Erythroblast (primary cell): Measurements from ENCODE around the gene OR12D2.
A peak's percentile ranks its signal among the peaks of the same experiment; 100 is the strongest.
"Not testable (repeated sequence)": the region's sequence is repeated elsewhere in the genome, so short reads cannot be mapped to it uniquely, and the experiment has no call there.

Experiments
- DNase-seq, 2 experiments: peaks; one replicate each; lab custom pipeline; 2025; lab: John Stamatoyannopoulos, UW
- GATA1 ChIP-seq: IDR thresholded peaks from 2 replicates; pipeline ENCODE4 v1.6.1; 2011; ENCODE audit warnings: low read depth, mild to moderate bottlenecking, control low read depth, low read length, moderate library complexity
- POLR2A ChIP-seq: IDR thresholded peaks from 2 replicates; pipeline ENCODE4 v1.6.1; 2011; ENCODE audit warnings: mild to moderate bottlenecking, low read length

Gene OR12D2, protein sequence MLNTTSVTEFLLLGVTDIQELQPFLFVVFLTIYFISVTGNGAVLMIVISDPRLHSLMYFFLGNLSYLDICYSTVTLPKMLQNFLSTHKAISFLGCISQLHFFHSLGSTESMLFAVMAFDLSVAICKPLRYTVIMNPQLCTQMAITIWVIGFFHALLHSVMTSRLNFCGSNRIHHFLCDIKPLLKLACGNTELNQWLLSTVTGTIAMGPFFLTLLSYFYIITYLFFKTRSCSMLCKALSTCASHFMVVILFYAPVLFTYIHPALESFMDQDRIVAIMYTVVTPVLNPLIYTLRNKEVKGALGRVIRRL

GRCh38 chr6:29395331-29395730 lies at the start of gene OR12D2:
Gene OR12D2, plus strand, starts transcription at chr6:29395631. Its CDS starts 1,069 bp downstream, at chr6:29396700.
- DNase-seq = no peak
- TF ChIP-seq GATA1 (no peak), POLR2A (no peak)

DNA sequence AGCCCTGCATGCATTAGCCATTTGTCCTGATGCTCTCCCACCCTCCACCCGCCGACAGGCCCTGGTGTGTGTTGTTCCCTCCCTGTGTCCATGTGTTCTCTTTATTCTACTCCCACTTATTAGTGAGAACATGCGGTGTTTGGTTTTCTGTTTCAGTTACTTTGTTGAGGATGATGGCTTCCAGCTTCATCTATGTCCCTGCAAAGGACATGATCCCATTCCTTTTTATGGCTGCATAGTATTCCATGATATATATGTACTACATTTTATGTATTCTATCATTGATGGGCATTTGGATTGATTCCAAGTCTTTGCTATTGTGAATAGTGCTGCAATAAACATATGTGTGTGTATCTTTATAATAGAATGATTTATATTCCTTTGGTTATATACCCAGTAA lies 46.1 kb upstream of the OR12D2 start:
- not testable (repeated sequence) for DNase-seq

DNA sequence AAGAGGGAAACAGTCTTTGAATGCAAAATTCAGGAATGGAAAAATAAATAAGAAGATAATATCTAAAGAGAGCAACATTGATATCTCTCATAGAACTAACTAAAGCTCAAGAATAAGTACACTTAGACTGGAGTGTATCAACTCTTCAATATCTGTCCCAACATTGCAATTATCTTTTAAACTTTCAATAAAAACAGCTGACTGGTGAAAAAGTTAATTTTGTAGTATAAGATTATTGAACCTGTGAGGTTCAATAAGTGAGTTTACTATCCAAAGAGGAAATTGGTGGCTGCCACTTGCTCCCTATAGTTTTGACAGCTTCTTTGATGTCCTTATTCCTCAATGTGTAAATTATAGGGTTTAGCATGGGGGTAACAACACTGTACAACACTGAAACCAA lies 40.5 kb upstream of the OR12D2 start:
- no peak for DNase-seq
- TF ChIP-seq POLR2A (no peak), GATA1 (no peak)

GRCh38 chr6:29355603-29356002 lies 39.8 kb upstream of the OR12D2 start:
- TF ChIP-seq GATA1 (no peak), POLR2A (no peak)
- DNase-seq = no peak

DNA sequence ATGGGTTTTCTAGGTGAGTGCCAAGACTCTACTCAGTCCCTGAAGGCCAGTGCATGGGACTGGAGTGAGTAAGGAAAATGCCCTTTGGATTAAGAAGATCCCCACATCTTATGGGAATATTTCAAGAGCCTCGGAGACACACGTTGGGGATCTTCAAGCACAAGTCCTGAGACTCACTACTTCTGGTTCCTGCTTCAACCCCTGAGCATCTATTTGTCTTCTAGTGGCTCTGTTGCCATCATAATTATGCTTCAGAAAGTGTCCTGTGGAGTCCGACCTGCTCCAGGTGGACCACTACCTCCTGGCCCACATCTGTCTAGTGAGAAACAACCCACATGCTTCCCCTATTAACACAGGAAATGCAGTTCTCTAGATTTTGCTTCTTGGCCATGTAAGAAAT lies 26.7 kb upstream of the OR12D2 start, which contains the start of gene OR5V1:
Gene OR5V1 (minus strand): TSS at position 101 of the 400 bp plus-strand sequence. CDS start 12,670 bp downstream, outside the sequence.
- no peak for DNase-seq
- no peak for TF ChIP-seq GATA1
- no peak for TF ChIP-seq POLR2A

DNA sequence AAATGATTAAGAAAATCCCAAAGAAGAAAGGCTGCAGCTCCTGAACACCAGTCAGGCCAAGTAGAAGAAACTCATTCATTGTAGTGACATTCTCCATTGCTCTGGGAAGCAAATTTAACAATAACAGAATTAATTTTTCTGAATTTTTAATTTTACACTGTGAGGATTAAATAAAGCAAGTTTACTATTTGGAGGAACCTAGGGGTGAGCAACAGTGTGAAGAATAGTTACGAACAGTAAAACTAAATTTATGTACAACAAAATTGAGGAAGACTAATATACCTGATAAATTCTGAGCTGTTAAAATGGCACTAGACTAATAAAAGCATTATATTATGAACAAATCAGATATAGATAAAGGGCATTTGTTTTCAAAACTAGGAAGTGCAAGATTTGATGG lies 20.2 kb upstream of the OR12D2 start, which contains the start of gene OR12D3:
Gene OR12D3 (minus strand): TSS at position 101 of the 400 bp plus-strand sequence. CDS start 4 bp downstream, at position 97.
- TF ChIP-seq GATA1 (no peak), POLR2A (no peak)
- DNase-seq = no peak

DNA sequence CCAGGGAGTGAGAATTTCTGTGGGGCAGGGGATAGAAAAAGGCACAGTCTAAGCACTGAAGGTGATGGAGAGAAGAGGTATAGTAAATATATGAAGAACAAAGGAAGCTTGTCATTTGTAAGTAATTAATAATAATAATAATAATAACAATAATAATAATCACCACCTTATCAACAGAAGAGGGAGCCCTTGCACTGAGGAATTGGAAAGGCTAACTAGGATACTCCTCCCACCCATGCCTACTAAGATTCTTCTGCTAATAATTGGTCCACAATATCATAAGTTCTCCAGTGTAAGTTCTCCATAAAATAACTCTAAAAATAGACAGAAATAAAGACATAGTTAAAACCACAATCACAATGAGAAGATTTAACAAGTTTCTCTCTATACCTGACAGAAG lies 19.4 kb upstream of the OR12D2 start:
- TF ChIP-seq POLR2A = no peak
- no peak for TF ChIP-seq GATA1
- DNase-seq = peak; percentile 16 to 32

- TF ChIP-seq GATA1 (no peak), POLR2A (no peak)
- no peak for DNase-seq
Observed at GRCh38 chr6:29388533-29388932, 6.9 kb upstream of the OR12D2 start.

DNA sequence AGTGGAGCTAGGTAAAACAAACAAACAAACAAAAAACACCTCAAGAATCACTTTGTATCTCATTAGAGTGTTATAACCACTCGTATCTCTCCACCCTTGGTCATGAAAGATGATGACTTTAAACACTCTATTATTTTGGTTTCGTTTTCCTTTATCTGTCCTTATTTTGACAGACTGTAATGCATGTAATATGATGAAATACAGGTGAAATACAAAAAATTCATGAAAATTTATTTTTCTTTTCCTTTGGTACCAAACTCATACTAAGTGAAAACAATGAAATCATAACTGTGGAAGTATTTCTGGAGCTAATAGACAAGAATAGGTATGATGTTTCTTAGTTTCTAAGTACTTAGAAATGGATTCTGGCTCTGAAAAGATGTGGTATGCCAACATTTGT lies 4.1 kb downstream of the OR12D2 start:
- no peak for TF ChIP-seq GATA1
- no peak for TF ChIP-seq POLR2A
- DNase-seq = peak in 1 of 2 experiments; percentile 17

GRCh38 chr6:29403801-29404200 lies 8.4 kb downstream of the OR12D2 start:
- no peak for DNase-seq
- no peak for TF ChIP-seq POLR2A
- no peak for TF ChIP-seq GATA1

DNA sequence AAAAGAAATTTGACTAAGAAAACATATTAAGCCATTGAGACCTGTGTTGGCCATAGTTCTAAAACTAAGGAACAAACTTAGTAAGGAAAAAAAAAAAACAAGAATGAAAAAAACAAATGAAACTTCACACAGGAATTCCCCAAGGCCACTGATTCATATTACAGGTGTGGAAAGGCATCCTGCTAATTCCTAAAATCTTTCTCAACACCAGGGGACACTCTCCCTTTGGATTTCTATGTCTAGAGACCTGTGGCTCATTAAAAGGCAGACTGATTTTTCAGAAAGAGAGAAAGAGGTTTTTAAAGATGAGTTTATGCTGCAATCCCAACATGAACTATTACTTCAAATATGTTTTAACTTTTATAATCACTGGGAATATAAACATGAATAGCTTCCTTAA lies 19.2 kb downstream of the OR12D2 start, which contains the start of gene OR12D1:
Gene OR12D1 (plus strand): TSS at position 341 of the 400 bp plus-strand sequence.
- no peak for DNase-seq
- TF ChIP-seq GATA1 (no peak), POLR2A (no peak)

DNA sequence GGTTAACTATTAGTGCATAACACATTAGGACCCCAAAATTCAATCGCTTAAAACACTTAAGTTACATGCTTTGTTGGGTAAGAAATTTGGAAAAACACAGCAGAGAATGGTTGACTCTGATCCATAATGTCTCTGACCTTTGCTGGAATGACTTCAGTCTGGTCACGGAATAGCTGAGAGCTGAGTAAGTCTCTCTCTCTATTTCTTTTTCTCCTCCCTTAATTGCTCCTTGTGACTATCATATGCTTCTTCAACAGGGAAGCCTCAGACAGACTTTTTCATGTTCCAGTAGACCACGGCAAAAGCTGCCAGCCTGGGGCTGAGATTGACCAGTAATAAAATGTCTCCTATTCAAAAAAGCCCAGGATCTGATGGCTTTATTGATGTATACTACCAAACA lies 24.1 kb downstream of the OR12D2 start:
- TF ChIP-seq GATA1 (no peak), POLR2A (no peak)
- no peak for DNase-seq

DNA sequence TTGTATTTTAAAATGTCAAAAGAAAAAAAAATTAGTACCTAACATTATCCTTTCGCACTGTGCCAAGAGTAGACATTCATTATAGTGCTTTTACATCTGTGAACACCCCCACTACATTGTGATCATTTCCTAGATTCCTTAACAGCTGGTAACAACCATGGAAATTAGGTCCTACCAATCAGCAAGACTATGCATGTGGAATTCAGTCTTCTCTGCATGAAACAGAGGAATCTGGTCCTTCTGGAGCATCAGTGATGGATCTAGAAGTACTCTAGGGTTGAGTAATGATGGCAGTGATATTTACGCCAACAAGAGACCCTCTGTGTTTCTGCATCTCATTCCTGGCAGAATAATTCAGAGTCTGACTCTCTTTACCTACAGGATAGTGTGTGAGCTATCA lies 28.7 kb downstream of the OR12D2 start:
- TF ChIP-seq POLR2A (no peak), GATA1 (no peak)
- DNase-seq = no peak

DNA sequence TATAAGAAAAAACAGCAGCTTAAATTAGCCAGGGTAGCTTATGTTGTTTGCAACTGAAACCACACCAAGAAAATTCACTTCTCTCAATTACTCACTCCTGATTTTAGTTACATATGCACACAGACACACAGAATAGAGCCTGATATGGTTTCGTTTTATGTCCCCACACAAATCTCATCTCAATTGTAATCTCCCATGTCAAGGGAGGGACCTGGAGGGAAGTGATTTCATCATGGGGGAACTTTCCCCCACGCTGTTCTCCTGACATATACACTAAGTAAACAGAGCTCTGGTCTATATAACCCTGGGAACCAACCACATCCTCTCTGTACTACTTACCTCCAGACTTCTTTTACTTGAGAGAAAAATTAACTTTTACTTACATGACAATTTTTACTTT lies 29.1 kb downstream of the OR12D2 start:
- no peak for DNase-seq
- no peak for TF ChIP-seq POLR2A
- no peak for TF ChIP-seq GATA1

GRCh38 chr6:29425075-29425474 lies 29.6 kb downstream of the OR12D2 start:
- DNase-seq = no peak

More at GRCh38 chr6:29425075-29425474, 29.6 kb downstream of the OR12D2 start:
- TF ChIP-seq POLR2A (no peak), GATA1 (no peak)
